K562 (cell line): ENCODE results near the gene CCDC174. TPM values are rescaled to one million over a fixed set of nuclear protein-coding genes. Genes with fewer than 3 reads are reported as not detected.
A peak's percentile ranks its signal among the peaks of the same experiment; 100 is the strongest.

Experiments used
- ATAC-seq: fragments of 200-7000 bp; cut with Tn5 transposase; 3 replicates; pipeline ENCODE4 v1.9.1; 2020; ENCODE audit warnings: moderate library complexity
- BruUV-seq: library from RNA; stranded (reverse); fragments of 400-500 nt; replicated peaks from 2 replicates; lab custom pipeline; 2021; lab: Mats Ljungman, UMichigan
- CTCF ChIA-PET: fragments of 300-600 bp; formaldehyde crosslinking; extraction: SDS; loops from one replicate; lab custom pipeline; 2021; ENCODE audit warnings: low intra/inter-chr PET ratio; lab: Yijun Ruan, JAX
- POLR2A ChIA-PET: fragments of 300-600, 350-650 bp; sonication (Branson Sonifier 250); formaldehyde crosslinking; extraction: SDS; loops from one replicate; lab custom pipeline; 2021; ENCODE audit warnings: antibody characterized with exemption, inconsistent platforms; lab: Yijun Ruan, JAX
- DNase-seq, 4 experiments: peaks; one replicate each; pipeline versions ENCODE4 v3.0.0 to v3.0.0-alpha.2; 2011 to 2018; ENCODE audit warnings: low spot score in 3 of 4, mixed read lengths in 3 of 4; ENCODE audit errors: extremely low read depth in 1 of 4
- FAIRE-seq: peaks from 2 replicates; lab custom pipeline; 2011; peaks lifted over from hg19 to GRCh38; lab: Jason Lieb, UNC
- H2AFZ ChIP-seq: 2 replicates; pipeline ENCODE4 v1.6.0; 2011; ENCODE audit warnings: low read depth, low read length, control low read depth, inconsistent platforms
- H3K27ac ChIP-seq: fragments of 200-600 bp; 3 replicates; pipeline ENCODE4 v1.8.0; 2011; ENCODE audit warnings: low read depth, mild to moderate bottlenecking, control low read depth, inconsistent platforms, low read length, moderate library complexity, mixed read lengths; ENCODE audit errors: extremely low read depth
- H3K27me3 ChIP-seq, 2 experiments: fragments of 300-600 bp in 1 of 2; 2 replicates in 1 of 2; 3 replicates in 1 of 2; pipeline versions ENCODE4 v1.6.0 to v1.8.0; 2011; ENCODE audit warnings: inconsistent platforms in 2 of 2, low read length in 2 of 2, mild to moderate bottlenecking in 1 of 2, mixed read lengths in 1 of 2, moderate library complexity in 1 of 2; ENCODE audit not compliant: control insufficient read depth in 2 of 2, insufficient read depth in 2 of 2
- H3K36me3 ChIP-seq: fragments of 300-600 bp; 3 replicates; pipeline ENCODE4 v1.8.0; 2011; ENCODE audit warnings: mild to moderate bottlenecking, low read length, inconsistent platforms; ENCODE audit not compliant: control insufficient read depth, insufficient read depth
- H3K4me1 ChIP-seq, 2 experiments: fragments of 200-600 bp in 1 of 2; replicated peaks in 1 of 2; 2 replicates in 1 of 2; 3 replicates in 1 of 2; pipeline versions ENCODE4 v1.5.1 to v1.8.0; 2011; ENCODE audit warnings: inconsistent platforms in 2 of 2, low read length in 2 of 2, mild to moderate bottlenecking in 1 of 2, mixed read lengths in 1 of 2, moderate library complexity in 1 of 2; ENCODE audit not compliant: control insufficient read depth in 2 of 2, insufficient read depth in 2 of 2
- H3K4me2 ChIP-seq: 2 replicates; pipeline ENCODE4 v1.6.1; 2011; ENCODE audit warnings: low read length, control low read depth, inconsistent platforms, mixed read lengths; ENCODE audit not compliant: insufficient read depth
- H3K4me3 ChIP-seq: fragments of 200-600 bp; sonication (generic), shearing (Covaris generic); 2 replicates; pipeline ENCODE4 v1.5.1; 2016; ENCODE audit warnings: control low read depth, inconsistent platforms
- H3K79me2 ChIP-seq: fragments of 200-600 bp; 3 replicates; pipeline ENCODE4 v1.8.0; 2011; ENCODE audit warnings: low read length, inconsistent platforms; ENCODE audit not compliant: control insufficient read depth, insufficient read depth
- H3K9ac ChIP-seq, 2 experiments: 2 replicates each; pipeline versions ENCODE4 v1.6.0 to v1.6.1; 2011; ENCODE audit warnings: low read depth in 2 of 2, low read length in 2 of 2, control low read depth in 1 of 2, inconsistent platforms in 1 of 2, mild to moderate bottlenecking in 1 of 2, mixed read lengths in 1 of 2; ENCODE audit not compliant: insufficient read depth in 1 of 2
- H3K9me1 ChIP-seq: one replicate; pipeline ENCODE4 v1.6.0; 2011; ENCODE audit warnings: inconsistent platforms, mild to moderate bottlenecking, low read length, moderate library complexity; ENCODE audit not compliant: control insufficient read depth, insufficient read depth
- H3K9me3 ChIP-seq: replicated peaks from 2 replicates; pipeline ENCODE4 v1.5.1; 2011; ENCODE audit warnings: low read depth, low read length, inconsistent platforms; ENCODE audit not compliant: control insufficient read depth, insufficient read depth
- H4K20me1 ChIP-seq: replicated peaks from 2 replicates; pipeline ENCODE4 v1.6.1; 2011; ENCODE audit warnings: low read length, inconsistent platforms, mixed read lengths; ENCODE audit not compliant: control insufficient read depth, insufficient read depth
- CAMTA2 ChIP-seq: fragments of 250-450 bp; sonication (Bioruptor Pico); conservative IDR thresholded peaks from 2 replicates; pipeline ENCODE4 v1.5.1; 2022
- CEBPB ChIP-seq: fragments of 450-650 bp; IDR thresholded peaks from 2 replicates; pipeline ENCODE4 v1.6.1; 2016; ENCODE audit warnings: missing genetic modification characterization, missing compliant biosample characterization
- CHD4 ChIP-seq: fragments of 200-600 bp; sonication (generic); IDR thresholded peaks from 3 replicates; pipeline ENCODE4 v1.6.1; 2012; ENCODE audit warnings: low read depth, mild to moderate bottlenecking, mixed read lengths, low read length, inconsistent platforms; ENCODE audit not compliant: insufficient read depth, insufficient replicate concordance, poor library complexity, severe bottlenecking
- FOXA3 ChIP-seq, 2 experiments: fragments of 450-650 bp in 1 of 2; sonication (generic) in 1 of 2; formaldehyde crosslinking; IDR thresholded peaks in 1 of 2; conservative IDR thresholded peaks in 1 of 2; 2 replicates each; pipeline versions ENCODE4 v1.4.0 to v1.8.0; 2020 to 2022; ENCODE audit warnings: mild to moderate bottlenecking in 2 of 2, missing genetic modification reagents in 1 of 2
- NR2C2 ChIP-seq, 2 experiments: fragments of 200-800 bp in 1 of 2; sonication (Bioruptor generic) in 1 of 2; sonication (generic) in 1 of 2; formaldehyde crosslinking in 1 of 2; IDR thresholded peaks; 2 replicates each; pipeline versions ENCODE4 v1.6.1 to v1.8.0; 2016 to 2022; ENCODE audit warnings: mild to moderate bottlenecking in 1 of 2, missing compliant biosample characterization in 1 of 2, missing genetic modification characterization in 1 of 2, missing genetic modification reagents in 1 of 2
- SMARCC2 ChIP-seq: fragments of 450-650 bp; IDR thresholded peaks from 2 replicates; pipeline ENCODE4 v1.6.1; 2017; ENCODE audit warnings: antibody characterized with exemption, moderate library complexity, mild to moderate bottlenecking, low read depth
- SNIP1 ChIP-seq: fragments of 450-650 bp; IDR thresholded peaks from 2 replicates; pipeline ENCODE4 v1.7.1; 2017; ENCODE audit warnings: low read depth, mild to moderate bottlenecking
- ZNF668 ChIP-seq: fragments of 250-450 bp; sonication (Bioruptor Pico); IDR thresholded peaks from 2 replicates; pipeline ENCODE4 v1.8.0; 2022; ENCODE audit warnings: mild to moderate bottlenecking, inconsistent platforms
- ZNF79 ChIP-seq: fragments of 250-450 bp; sonication (Bioruptor Pico); IDR thresholded peaks from 2 replicates; pipeline ENCODE4 v1.4.0; 2020; ENCODE audit warnings: low read depth, mild to moderate bottlenecking, moderate library complexity
- WGBS: fragments of 100-300 bp; shearing (Covaris generic); methylation state at CpG from one replicate; pipeline ENCODE4 v1.1.6; 2016; ENCODE audit warnings: low coverage, mixed read lengths; ENCODE audit not compliant: insufficient coverage; ENCODE audit errors: missing lambda C conversion rate; 5-methylcytosine and 5-hydroxymethylcytosine counted together
- in situ Hi-C: fragments of 300-500 bp; cut with MboI; formaldehyde crosslinking; loops from 4 replicates; pipeline ENCODE4 v1.15.0; 2018; ENCODE audit warnings: inconsistent platforms, mixed read lengths
- intact Hi-C: fragments of 100-400 bp; cut with micrococcal nuclease; formaldehyde crosslinking; loops from 2 replicates; pipeline ENCODE4 v1.14.2; 2022
- polyA plus RNA-seq, 8 experiments: library from polyadenylated mRNA; depleted of rRNA in 4 of 8; stranded (reverse) in 5 of 8; unstranded in 3 of 8; fragments of >200 nt; fragmentation: Nextera tagmentation in 2 of 8; fragmentation: Illumina TruSeq in 1 of 8; extraction: Ambion mirVana in 2 of 8; extraction: Trizol in 1 of 8; gene quantifications; 2 replicates each; pipeline versions ENCODE4 v1.2.1 to v1.2.3, GENCODE V29; 2011 to 2014; ENCODE audit warnings: inconsistent platforms in 1 of 8, missing spikeins in 1 of 8
- total RNA-seq, 7 experiments: library from RNA; depleted of rRNA in 6 of 7; stranded (reverse); fragments of >200 nt in 6 of 7; fragmentation: Illumina TruSeq in 2 of 7; extraction: Trizol in 2 of 7; gene quantifications; 2 replicates each; pipeline versions ENCODE4 v1.2.1 to v1.2.3, GENCODE V29; 2011 to 2021; ENCODE audit warnings: low replicate concordance in 1 of 7
- TF ChIP-seq, protein P1 (sequence below): fragments of 450-650 bp; conservative IDR thresholded peaks from 2 replicates; pipeline ENCODE4 v1.6.1; 2016; ENCODE audit warnings: missing genetic modification characterization, low read depth, mild to moderate bottlenecking, control low read depth, missing compliant biosample characterization
- TF ChIP-seq, protein P2 (sequence below): fragments of 250-450 bp; sonication (Bioruptor Pico); IDR thresholded peaks from 2 replicates; pipeline ENCODE4 v1.4.0; 2020
- TF ChIP-seq, protein P3 (sequence below): fragments of 200-800 bp; sonication (Bioruptor generic); IDR thresholded peaks from 2 replicates; pipeline ENCODE4 v1.6.1; 2017; ENCODE audit warnings: missing genetic modification characterization, missing compliant biosample characterization

CCDC174 gene
- total and polyA plus RNA-seq, 9 of the 15 experiments (the other 6 are each of a cell fraction or from before 2014, with no cell fraction given), result 7.4 to 41.0 (median 28.5) TPM

DNA sequence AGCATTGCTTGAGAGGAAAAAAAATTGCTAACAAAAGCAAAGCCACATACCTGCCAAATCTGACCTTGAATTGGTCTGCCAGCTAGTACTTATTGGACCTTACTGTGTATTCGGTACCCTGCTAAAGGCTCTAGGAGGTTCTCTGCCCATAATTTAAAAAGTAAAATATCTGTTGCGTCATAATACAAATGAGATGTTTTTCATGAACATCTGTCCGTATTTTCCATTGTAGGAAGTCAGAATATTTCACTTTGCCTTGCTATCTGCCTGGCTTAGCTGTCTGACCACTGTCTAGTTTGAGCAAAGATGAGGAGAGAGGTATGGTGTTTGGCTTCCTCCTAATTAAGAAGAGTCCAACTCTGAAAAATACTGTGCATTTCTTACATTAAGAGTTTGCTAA lies 12.6 kb downstream of the CCDC174 start (continued):
- TF ChIP-seq, protein P1, sequence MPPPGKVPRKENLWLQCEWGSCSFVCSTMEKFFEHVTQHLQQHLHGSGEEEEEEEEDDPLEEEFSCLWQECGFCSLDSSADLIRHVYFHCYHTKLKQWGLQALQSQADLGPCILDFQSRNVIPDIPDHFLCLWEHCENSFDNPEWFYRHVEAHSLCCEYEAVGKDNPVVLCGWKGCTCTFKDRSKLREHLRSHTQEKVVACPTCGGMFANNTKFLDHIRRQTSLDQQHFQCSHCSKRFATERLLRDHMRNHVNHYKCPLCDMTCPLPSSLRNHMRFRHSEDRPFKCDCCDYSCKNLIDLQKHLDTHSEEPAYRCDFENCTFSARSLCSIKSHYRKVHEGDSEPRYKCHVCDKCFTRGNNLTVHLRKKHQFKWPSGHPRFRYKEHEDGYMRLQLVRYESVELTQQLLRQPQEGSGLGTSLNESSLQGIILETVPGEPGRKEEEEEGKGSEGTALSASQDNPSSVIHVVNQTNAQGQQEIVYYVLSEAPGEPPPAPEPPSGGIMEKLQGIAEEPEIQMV (tag), result no peak
- TF ChIP-seq CAMTA2, result no peak
- no peak for TF ChIP-seq SMARCC2
- peak; percentile 76 for TF ChIP-seq CEBPB
- TF ChIP-seq NR2C2 (CRISPR knock-in tag; IDR thresholded peaks at IDR 0.05), result no peak
- TF ChIP-seq NR2C2 (tag; IDR thresholded peaks at IDR 0.05), result no peak

DNA sequence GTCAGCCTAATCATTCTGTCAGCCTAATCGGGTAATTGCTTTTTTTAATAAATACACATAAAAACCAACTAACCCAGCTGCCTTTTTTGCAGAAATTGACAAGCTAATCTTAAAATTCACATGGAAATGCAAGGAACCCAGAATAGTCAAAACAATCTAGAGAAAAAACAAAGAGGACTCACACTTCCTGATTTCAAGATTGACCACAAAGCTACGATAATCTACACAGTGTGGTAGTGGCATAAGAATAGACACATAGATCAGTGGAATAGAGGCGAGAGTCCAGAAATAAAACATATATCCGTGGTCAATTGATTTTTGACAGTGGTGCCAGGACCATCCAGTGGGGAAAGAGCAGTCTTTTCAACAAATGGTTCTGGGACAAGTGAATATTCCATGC lies 21.0 kb downstream of the CCDC174 start:
- Histone ChIP-seq H3K9ac (no peak overlapping the region), H3K4me1 (no peaks in the 10 kb centered on the region), H3K9me3 (no peaks in the 10 kb centered on the region), H3K4me2 (no peak overlapping the region), H3K27me3 (no peaks in the 10 kb centered on the region), H3K36me3 (peaks cover 62% of the 10 kb centered on the region), H3K27ac (no peak overlapping the region), H4K20me1 (no peaks in the 10 kb centered on the region), H3K4me3 (no peak overlapping the region), H3K9me1 (no peaks in the 10 kb centered on the region), H3K79me2 (no peaks in the 10 kb centered on the region), H2AFZ (no peak overlapping the region)
- no TSS peak for BruUV-seq
- ATAC-seq (no peak), DNase-seq (no peak), FAIRE-seq (no peak)
- in situ Hi-C loops, result no loop called here
- intact Hi-C loops, result no loop called here
- POLR2A ChIA-PET, result interaction anchor here (0.9 to 1.6 kb wide), 4 partner anchors 12 to 248 kb away, joined by 3 to 12 read pairs (median 4); partner anchors contain the start of gene CCDC174
- CTCF ChIA-PET, result interaction anchor here (1.0 kb wide), 1 partner anchor 108 kb away, joined by 6 read pairs; no protein-coding TSS in a partner anchor
- WGBS, result 81% methylated on average over 4 of the region's 4 CpGs
- TF ChIP-seq ZNF668 (CRISPR knock-in tag), result no peak
- no peak for TF ChIP-seq ZNF79 (CRISPR knock-in tag)
- TF ChIP-seq, protein P2, sequence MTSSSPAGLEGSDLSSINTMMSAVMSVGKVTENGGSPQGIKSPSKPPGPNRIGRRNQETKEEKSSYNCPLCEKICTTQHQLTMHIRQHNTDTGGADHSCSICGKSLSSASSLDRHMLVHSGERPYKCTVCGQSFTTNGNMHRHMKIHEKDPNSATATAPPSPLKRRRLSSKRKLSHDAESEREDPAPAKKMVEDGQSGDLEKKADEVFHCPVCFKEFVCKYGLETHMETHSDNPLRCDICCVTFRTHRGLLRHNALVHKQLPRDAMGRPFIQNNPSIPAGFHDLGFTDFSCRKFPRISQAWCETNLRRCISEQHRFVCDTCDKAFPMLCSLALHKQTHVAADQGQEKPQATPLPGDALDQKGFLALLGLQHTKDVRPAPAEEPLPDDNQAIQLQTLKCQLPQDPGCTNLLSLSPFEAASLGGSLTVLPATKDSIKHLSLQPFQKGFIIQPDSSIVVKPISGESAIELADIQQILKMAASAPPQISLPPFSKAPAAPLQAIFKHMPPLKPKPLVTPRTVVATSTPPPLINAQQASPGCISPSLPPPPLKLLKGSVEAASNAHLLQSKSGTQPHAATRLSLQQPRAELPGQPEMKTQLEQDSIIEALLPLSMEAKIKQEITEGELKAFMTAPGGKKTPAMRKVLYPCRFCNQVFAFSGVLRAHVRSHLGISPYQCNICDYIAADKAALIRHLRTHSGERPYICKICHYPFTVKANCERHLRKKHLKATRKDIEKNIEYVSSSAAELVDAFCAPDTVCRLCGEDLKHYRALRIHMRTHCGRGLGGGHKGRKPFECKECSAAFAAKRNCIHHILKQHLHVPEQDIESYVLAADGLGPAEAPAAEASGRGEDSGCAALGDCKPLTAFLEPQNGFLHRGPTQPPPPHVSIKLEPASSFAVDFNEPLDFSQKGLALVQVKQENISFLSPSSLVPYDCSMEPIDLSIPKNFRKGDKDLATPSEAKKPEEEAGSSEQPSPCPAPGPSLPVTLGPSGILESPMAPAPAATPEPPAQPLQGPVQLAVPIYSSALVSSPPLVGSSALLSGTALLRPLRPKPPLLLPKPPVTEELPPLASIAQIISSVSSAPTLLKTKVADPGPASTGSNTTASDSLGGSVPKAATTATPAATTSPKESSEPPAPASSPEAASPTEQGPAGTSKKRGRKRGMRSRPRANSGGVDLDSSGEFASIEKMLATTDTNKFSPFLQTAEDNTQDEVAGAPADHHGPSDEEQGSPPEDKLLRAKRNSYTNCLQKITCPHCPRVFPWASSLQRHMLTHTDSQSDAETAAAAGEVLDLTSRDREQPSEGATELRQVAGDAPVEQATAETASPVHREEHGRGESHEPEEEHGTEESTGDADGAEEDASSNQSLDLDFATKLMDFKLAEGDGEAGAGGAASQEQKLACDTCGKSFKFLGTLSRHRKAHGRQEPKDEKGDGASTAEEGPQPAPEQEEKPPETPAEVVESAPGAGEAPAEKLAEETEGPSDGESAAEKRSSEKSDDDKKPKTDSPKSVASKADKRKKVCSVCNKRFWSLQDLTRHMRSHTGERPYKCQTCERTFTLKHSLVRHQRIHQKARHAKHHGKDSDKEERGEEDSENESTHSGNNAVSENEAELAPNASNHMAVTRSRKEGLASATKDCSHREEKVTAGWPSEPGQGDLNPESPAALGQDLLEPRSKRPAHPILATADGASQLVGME, result no peak
- no peak for TF ChIP-seq FOXA3 (CRISPR knock-in tag; conservative IDR thresholded peaks at IDR 0.05 in 1 of 2, IDR thresholded peaks at IDR 0.05 in 1 of 2)
- TF ChIP-seq CHD4, result no peak
- TF ChIP-seq, protein P3, sequence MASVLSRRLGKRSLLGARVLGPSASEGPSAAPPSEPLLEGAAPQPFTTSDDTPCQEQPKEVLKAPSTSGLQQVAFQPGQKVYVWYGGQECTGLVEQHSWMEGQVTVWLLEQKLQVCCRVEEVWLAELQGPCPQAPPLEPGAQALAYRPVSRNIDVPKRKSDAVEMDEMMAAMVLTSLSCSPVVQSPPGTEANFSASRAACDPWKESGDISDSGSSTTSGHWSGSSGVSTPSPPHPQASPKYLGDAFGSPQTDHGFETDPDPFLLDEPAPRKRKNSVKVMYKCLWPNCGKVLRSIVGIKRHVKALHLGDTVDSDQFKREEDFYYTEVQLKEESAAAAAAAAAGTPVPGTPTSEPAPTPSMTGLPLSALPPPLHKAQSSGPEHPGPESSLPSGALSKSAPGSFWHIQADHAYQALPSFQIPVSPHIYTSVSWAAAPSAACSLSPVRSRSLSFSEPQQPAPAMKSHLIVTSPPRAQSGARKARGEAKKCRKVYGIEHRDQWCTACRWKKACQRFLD (CRISPR knock-in tag), result no peak
- TF ChIP-seq SNIP1, result no peak
